ENCODE data around the gene ZNF684.
"Not testable (repeated sequence)": the region's sequence is repeated elsewhere in the genome, so short reads cannot be mapped to it uniquely, and the experiment has no call there.

Gene ZNF684

GRCh38 chr1:40531381-40532061 is at the start of gene ZNF684:
Gene ZNF684 (plus strand): TSS chr1:40531637. CDS start chr1:40533167, 1,530 bp downstream.
- DNase-seq (ENCODE audit: low read depth): peak; percentile 84

GRCh38 chr1:40495315-40495903 is 36.0 kb upstream of the ZNF684 start:
- no peak for DNase-seq (ENCODE audit: low read depth)

GRCh38 chr1:40502651-40503050 is 28.8 kb upstream of the ZNF684 start:
- not testable (repeated sequence) for DNase-seq (ENCODE audit: low read depth)

GRCh38 chr1:40507973-40508372 is 23.5 kb upstream of the ZNF684 start:
- no peak for DNase-seq (ENCODE audit: low read depth)

- DNase-seq (ENCODE audit: low read depth): peak; percentile 82
Measured at GRCh38 chr1:40508375-40509341, 22.8 kb upstream of the ZNF684 start, which contains the start of gene EXO5. Gene EXO5 (plus strand): TSS chr1:40508767. CDS start chr1:40514545, 5,778 bp downstream.

- no peak for DNase-seq (ENCODE audit: low read depth)
Measured at GRCh38 chr1:40519517-40519916, 11.9 kb upstream of the ZNF684 start.

- DNase-seq (ENCODE audit: low read depth): no peak
Measured at GRCh38 chr1:40530735-40531380, 579 bp upstream of the ZNF684 start.

- no peak for DNase-seq (ENCODE audit: low read depth)
Measured at GRCh38 chr1:40532062-40532389, 589 bp downstream of the ZNF684 start.

- peak; percentile 15 for DNase-seq (ENCODE audit: low read depth)
Measured at GRCh38 chr1:40532844-40533424, 1.5 kb downstream of the ZNF684 start.

GRCh38 chr1:40534589-40534988 is 3.2 kb downstream of the ZNF684 start:
- DNase-seq (ENCODE audit: low read depth): no peak

GRCh38 chr1:40535732-40536131 is 4.3 kb downstream of the ZNF684 start:
- DNase-seq (ENCODE audit: low read depth): no peak

- no peak for DNase-seq (ENCODE audit: low read depth)
Measured at GRCh38 chr1:40539338-40539737, 7.9 kb downstream of the ZNF684 start.

- DNase-seq (ENCODE audit: low read depth): no peak
Measured at GRCh38 chr1:40546957-40547356, 15.5 kb downstream of the ZNF684 start.

GRCh38 chr1:40553017-40553416 is 21.6 kb downstream of the ZNF684 start:
- no peak for DNase-seq (ENCODE audit: low read depth)

- not testable (repeated sequence) for DNase-seq (ENCODE audit: low read depth)
Measured at GRCh38 chr1:40554807-40555206, 23.4 kb downstream of the ZNF684 start.

- DNase-seq (ENCODE audit: low read depth): no peak
Measured at GRCh38 chr1:40556121-40556520, 24.7 kb downstream of the ZNF684 start.

- not testable (repeated sequence) for DNase-seq (ENCODE audit: low read depth)
Measured at GRCh38 chr1:40558241-40558640, 26.8 kb downstream of the ZNF684 start.

GRCh38 chr1:40562185-40562584 is 30.7 kb downstream of the ZNF684 start:
- no peak for DNase-seq (ENCODE audit: low read depth)

GRCh38 chr1:40563266-40563665 is 31.8 kb downstream of the ZNF684 start:
- no peak for DNase-seq (ENCODE audit: low read depth)

- DNase-seq (ENCODE audit: low read depth): no peak
Measured at GRCh38 chr1:40564506-40564905, 33.1 kb downstream of the ZNF684 start.

- no peak for DNase-seq (ENCODE audit: low read depth)
Measured at GRCh38 chr1:40564913-40565312, 33.5 kb downstream of the ZNF684 start.

GRCh38 chr1:40567825-40568224 is 36.4 kb downstream of the ZNF684 start:
- no peak for DNase-seq (ENCODE audit: low read depth)

All from activated T-cell treated with anti-CD3 and anti-CD28 coated beads for 24 hours (primary cell).